ENCODE measurements around the gene KCNIP4. TPM values are rescaled to one million over a fixed set of nuclear protein-coding genes. Genes with fewer than 3 reads are reported as not detected.

Gene KCNIP4
- total RNA-seq, 1 experiment from 2014 or later, result not detected

DNA sequence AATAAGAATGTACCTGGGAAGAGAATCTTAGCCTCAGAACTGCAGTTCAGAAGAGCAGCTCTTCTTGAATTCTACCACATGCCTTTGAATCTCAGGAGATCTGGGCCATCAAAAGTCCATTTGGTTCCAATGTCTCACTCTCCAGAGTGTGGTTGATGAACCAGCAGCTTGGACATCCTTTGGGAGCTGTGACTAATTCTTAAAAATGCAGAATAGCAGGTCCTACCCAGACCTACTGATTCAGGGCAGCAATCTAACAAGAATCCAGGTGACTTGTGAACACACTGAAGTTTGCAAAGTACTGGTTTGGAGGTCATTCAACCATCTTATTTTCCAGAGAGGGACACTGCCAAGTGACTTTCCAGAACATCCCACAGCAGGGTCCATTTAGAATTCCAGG, 1003.6 kb downstream of the KCNIP4 start:
- in situ Hi-C loops (cut with HindIII; ENCODE audit: low pct_unique_long_range_greater_than_20kb, low sequenced_read_pairs), result no loop called here
- DNase-seq (ENCODE audit: low read depth), result no peak

GRCh38 chr4:20944451-20944850, 1004.1 kb downstream of the KCNIP4 start:
- in situ Hi-C loops (cut with HindIII; ENCODE audit: low pct_unique_long_range_greater_than_20kb, low sequenced_read_pairs), result no loop called here
- DNase-seq (ENCODE audit: low read depth), result no peak

GRCh38 chr4:20938204-20938603, 1010.4 kb downstream of the KCNIP4 start:
- in situ Hi-C loops (cut with HindIII; ENCODE audit: low pct_unique_long_range_greater_than_20kb, low sequenced_read_pairs), result no loop called here
- DNase-seq (ENCODE audit: low read depth), result no peak

- DNase-seq (ENCODE audit: low read depth), result no peak
- in situ Hi-C loops (cut with HindIII; ENCODE audit: low pct_unique_long_range_greater_than_20kb, low sequenced_read_pairs), result no loop called here
Observed at GRCh38 chr4:20926529-20926928, 1022.0 kb downstream of the KCNIP4 start.

GRCh38 chr4:20925176-20925575, 1023.4 kb downstream of the KCNIP4 start:
- in situ Hi-C loops (cut with HindIII; ENCODE audit: low pct_unique_long_range_greater_than_20kb, low sequenced_read_pairs), result no loop called here
- DNase-seq (ENCODE audit: low read depth), result no peak

GRCh38 chr4:20922962-20923361, 1025.6 kb downstream of the KCNIP4 start:
- in situ Hi-C loops (cut with HindIII; ENCODE audit: low pct_unique_long_range_greater_than_20kb, low sequenced_read_pairs), result no loop called here
- no peak for DNase-seq (ENCODE audit: low read depth)

- no peak for DNase-seq (ENCODE audit: low read depth)
Observed at GRCh38 chr4:20916106-20916505, 1032.5 kb downstream of the KCNIP4 start.

DNA sequence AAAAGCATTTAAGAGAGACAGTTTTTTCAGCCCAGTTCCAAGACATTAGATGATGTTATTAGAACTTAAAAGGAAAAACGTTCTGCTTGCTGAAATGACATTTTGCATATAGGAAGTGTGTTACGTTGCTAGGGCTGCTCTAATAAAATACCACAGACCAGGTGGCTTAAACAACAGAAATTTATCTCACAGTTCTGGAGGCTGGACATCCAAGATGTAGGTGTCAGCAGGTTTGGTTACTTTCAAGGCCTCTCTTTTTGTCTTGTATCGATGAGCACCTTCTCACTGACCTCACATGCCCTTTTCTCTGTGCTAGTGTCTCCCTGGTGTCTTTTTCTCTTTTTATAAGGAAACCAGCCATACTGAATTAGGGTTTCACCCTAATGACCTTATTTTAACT, 1043.6 kb downstream of the KCNIP4 start:
- in situ Hi-C loops (cut with HindIII; ENCODE audit: low pct_unique_long_range_greater_than_20kb, low sequenced_read_pairs), result no loop called here
- no peak for DNase-seq (ENCODE audit: low read depth)

More at GRCh38 chr4:20916106-20916505, 1032.5 kb downstream of the KCNIP4 start:
- in situ Hi-C loops (cut with HindIII; ENCODE audit: low pct_unique_long_range_greater_than_20kb, low sequenced_read_pairs), result no loop called here

DNA sequence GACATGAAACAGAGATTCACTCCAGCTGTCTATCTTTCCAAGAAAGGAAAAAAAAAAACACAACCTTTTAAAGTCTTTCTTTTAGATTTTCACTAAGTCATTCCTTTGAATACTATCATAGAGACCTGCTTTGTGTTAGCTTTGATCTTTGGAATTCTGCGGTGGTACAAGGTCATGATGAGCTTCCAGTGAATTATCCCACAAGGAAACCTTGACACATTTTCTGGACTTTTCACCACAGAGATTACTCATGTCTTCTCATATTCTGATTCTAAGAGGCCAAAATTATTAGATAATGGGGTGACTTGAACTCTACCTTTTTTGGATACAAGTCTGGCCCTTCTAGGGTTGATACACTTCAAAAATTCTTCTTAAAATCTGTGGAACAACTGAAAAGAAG, 1046.7 kb downstream of the KCNIP4 start:
- in situ Hi-C loops (cut with HindIII; ENCODE audit: low pct_unique_long_range_greater_than_20kb, low sequenced_read_pairs), result no loop called here
- no peak for DNase-seq (ENCODE audit: low read depth)

DNA sequence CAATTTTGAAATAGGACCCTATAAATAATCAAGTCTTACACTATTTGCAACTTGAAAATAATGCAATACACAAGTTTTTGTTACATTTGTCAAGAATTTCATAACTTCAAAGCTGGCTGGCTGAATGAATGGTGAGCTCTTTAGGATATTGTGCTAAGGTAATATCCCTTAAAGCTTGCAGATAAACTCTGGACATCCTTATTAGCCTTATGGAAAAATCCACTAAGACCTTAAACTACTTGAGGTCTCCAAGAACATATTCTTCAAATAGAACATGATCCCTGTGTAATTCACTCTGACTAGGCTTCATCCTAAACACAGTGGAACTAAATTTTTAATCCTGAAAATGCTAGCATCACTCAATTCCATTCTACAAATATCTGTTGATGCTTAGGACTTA, 1049.0 kb downstream of the KCNIP4 start:
- no peak for DNase-seq (ENCODE audit: low read depth)
- in situ Hi-C loops (cut with HindIII; ENCODE audit: low pct_unique_long_range_greater_than_20kb, low sequenced_read_pairs), result no loop called here

DNA sequence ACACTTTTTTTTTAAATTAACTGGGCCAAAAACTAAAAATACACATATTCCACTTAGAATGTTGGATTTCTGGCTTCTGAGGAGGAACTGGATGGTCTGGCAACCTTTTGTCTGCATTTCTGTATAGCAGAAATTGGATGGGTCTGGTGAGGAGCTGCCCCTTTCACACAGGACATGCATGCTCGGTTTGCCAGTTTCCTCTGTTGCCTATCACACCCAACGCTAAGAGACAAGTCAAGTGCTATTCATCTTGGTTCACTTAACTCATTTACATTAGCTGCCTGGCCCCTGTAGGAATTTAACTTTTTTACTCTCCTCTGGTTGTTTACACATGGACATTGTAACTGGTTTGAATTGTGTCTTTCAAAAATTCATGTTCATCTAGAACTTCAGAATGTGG, 1052.6 kb downstream of the KCNIP4 start:
- no peak for DNase-seq (ENCODE audit: low read depth)
- in situ Hi-C loops (cut with HindIII; ENCODE audit: low pct_unique_long_range_greater_than_20kb, low sequenced_read_pairs), result no loop called here

GRCh38 chr4:20895208-20895607, 1053.4 kb downstream of the KCNIP4 start:
- no peak for DNase-seq (ENCODE audit: low read depth)
- in situ Hi-C loops (cut with HindIII; ENCODE audit: low pct_unique_long_range_greater_than_20kb, low sequenced_read_pairs), result no loop called here

- in situ Hi-C loops (cut with HindIII; ENCODE audit: low pct_unique_long_range_greater_than_20kb, low sequenced_read_pairs), result no loop called here
- no peak for DNase-seq (ENCODE audit: low read depth)
Observed at GRCh38 chr4:20890761-20891160, 1057.8 kb downstream of the KCNIP4 start.

DNA sequence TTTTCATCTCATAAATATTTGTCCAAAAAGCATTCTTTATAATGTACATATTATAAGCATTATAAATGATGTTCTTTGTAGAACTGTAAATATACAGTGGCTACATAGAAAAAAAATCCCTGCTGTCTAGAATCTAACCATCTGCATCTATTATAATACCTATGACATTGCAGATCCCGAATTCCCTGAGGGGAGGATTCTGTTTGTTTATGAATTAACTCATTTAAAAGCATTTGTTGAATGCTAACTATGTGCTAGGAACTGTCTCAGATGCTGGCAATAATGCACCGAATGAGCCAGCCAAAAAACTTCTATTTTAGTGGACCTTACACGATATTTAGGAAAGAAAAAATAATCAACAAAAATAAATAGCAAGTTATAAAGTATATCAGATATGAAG, 1058.7 kb downstream of the KCNIP4 start:
- in situ Hi-C loops (cut with HindIII; ENCODE audit: low pct_unique_long_range_greater_than_20kb, low sequenced_read_pairs), result no loop called here
- no peak for DNase-seq (ENCODE audit: low read depth)

GRCh38 chr4:20883677-20884076, 1064.9 kb downstream of the KCNIP4 start:
- DNase-seq (ENCODE audit: low read depth), result no peak
- in situ Hi-C loops (cut with HindIII; ENCODE audit: low pct_unique_long_range_greater_than_20kb, low sequenced_read_pairs), result no loop called here

DNA sequence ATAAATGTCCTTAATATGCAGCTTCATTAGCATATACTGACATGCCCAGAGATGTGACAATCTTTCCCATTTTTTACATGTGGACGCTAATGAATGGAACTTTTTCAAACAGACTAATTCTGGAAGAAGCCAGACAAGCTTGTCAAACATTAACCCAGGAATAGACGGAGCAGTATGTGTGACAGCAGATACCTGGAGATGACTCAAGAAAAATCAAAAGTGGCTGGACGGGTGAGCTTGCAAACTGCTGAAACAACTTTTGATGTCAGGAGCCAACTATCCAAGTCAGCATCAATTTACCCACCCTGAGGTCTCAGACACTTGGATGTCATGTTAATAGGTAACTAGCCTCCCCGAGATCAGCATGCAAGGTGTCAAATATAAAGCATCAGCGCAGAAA, 1065.3 kb downstream of the KCNIP4 start:
- peak; percentile 63 for DNase-seq (ENCODE audit: low read depth)
- in situ Hi-C loops (cut with HindIII; ENCODE audit: low pct_unique_long_range_greater_than_20kb, low sequenced_read_pairs), result no loop called here

DNA sequence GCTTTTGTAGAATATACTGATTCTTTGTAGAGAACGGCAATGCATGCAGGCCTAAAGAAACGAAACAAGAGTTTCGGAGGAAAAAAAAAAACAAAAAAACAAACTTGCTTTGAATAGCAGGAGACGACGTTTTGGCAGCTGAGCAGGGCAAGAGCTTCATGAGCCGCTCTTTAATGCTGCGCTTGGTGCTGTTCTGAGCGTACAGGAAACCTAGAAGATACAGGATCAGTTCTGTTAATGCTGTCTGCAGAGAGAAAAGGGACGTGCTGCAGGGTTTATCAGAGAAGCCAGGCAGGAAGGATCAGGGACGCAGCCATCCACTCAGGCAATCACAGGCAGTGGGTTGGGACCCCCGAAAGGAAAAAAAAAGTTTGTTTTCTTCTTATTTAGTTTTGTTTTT, 1066.1 kb downstream of the KCNIP4 start:
- DNase-seq (ENCODE audit: low read depth), result no peak
- in situ Hi-C loops (cut with HindIII; ENCODE audit: low pct_unique_long_range_greater_than_20kb, low sequenced_read_pairs), result no loop called here

DNA sequence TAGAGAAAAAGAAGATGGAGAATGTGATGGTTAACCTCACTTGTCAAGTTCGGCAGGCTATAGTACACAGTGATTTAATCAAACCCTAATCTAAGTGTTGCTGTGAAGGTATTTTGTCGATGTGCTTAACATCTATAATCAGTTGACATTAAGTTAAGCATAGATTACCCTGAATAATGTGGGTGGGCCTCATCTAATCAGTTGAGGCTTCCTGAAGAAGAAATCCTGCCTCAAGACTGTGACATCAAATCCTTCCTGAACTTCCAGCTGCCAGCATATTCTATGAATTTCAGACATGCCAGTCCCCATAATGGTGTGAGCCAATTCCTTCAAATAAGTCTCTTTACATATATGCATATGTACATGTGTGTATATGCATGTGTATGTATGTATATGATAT, 1066.9 kb downstream of the KCNIP4 start:
- no peak for DNase-seq (ENCODE audit: low read depth)
- in situ Hi-C loops (cut with HindIII; ENCODE audit: low pct_unique_long_range_greater_than_20kb, low sequenced_read_pairs), result no loop called here

DNA sequence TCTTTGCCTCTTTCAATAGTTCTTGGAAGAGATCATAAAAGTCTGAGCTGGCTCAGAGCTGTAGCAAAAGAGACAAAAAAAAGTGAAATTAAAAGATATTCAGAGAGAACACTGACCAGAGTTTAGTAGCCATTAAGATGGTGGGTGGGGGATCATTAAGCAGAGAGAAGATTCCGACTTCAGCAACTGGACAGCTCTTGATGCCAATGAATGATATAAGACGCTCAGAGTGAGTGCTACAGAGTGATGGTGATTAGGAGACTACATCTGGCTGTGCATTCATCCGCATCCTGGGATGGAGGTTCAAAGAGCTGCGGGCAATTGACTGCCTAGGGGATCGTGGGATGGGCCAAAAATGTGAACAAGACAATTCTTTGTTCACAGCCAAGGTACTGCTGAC, 1069.8 kb downstream of the KCNIP4 start:
- DNase-seq (ENCODE audit: low read depth), result no peak
- in situ Hi-C loops (cut with HindIII; ENCODE audit: low pct_unique_long_range_greater_than_20kb, low sequenced_read_pairs), result no loop called here

GRCh38 chr4:20870436-20870835, 1078.1 kb downstream of the KCNIP4 start:
- in situ Hi-C loops (cut with HindIII; ENCODE audit: low pct_unique_long_range_greater_than_20kb, low sequenced_read_pairs), result no loop called here

GRCh38 chr4:20868108-20868507, 1080.5 kb downstream of the KCNIP4 start:
- DNase-seq (ENCODE audit: low read depth), result no peak
- in situ Hi-C loops (cut with HindIII; ENCODE audit: low pct_unique_long_range_greater_than_20kb, low sequenced_read_pairs), result no loop called here

More at GRCh38 chr4:20870436-20870835, 1078.1 kb downstream of the KCNIP4 start:
- no peak for DNase-seq (ENCODE audit: low read depth)
